ENCODE data around the gene TOMM7.
"Not testable (repeated sequence)": the region's sequence is repeated elsewhere in the genome, so short reads cannot be mapped to it uniquely, and the experiment has no call there.

Gene TOMM7

DNA sequence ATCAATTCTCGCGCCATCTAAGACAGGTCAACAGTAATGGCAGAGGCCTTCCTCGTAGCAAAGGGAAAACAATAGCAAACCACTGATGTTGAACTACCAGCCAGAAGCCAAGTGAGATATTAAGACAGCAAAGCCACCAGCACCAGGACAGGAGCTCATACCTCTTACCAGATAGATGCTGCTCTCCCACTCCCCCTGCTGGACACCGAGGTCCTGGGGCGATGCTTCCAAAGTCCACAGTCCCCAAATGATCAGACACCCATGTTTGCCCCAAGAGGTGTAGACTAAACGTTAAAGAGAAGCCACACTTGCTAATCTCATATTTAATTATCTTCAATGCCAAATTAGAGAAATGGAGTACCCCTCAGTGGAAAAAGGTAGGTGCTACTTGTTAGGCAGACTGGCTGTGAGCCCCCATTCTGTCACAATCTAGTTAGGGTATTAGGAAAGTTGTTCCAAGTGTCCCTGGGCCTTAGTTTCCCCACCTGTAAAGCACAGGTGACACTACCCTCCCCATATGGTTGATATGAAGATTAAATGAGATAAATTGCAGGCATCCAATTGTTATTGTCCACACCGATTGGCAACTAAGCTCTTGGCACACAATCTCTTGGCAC lies 39.9 kb downstream of the TOMM7 start:
- no peaks in the 10 kb centered on the region for H3K27me3 ChIP-seq (ENCODE audit: insufficient read depth, low read length, poor library complexity, severe bottlenecking)

DNA sequence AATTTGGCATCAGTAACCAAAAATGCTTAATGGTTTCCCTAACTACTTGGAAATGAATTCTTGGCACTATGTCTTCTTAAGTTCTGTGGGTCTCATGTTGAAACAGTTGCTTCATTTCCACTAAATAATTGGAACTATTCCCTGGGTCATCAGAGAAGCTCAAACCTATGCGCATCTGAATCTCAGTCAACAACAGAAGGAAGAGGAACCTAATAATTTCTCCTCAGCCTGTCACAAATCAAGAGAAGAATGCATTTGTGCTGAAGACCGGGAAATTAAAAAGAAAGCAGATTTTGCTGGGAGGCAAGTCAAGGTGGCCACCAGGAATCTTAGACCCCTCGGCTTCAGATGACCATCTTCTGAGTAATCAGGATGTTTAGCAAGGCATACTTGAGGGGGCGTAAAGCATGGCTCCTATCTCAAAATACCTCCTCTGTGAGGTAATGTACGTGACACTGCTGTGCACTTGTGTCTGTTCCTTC lies 41.4 kb downstream of the TOMM7 start:
- H3K36me3 ChIP-seq (ENCODE audit: insufficient read depth, low read length), result no peaks in the 10 kb centered on the region
- no peak overlapping the region for H3K4me3 ChIP-seq (ENCODE audit: low read length, poor library complexity, severe bottlenecking)
- TF ChIP-seq EZH2phosphoT487 (IDR thresholded peaks at IDR 0.05; ENCODE audit: borderline replicate concordance), result no peak
- TF ChIP-seq, protein P1, sequence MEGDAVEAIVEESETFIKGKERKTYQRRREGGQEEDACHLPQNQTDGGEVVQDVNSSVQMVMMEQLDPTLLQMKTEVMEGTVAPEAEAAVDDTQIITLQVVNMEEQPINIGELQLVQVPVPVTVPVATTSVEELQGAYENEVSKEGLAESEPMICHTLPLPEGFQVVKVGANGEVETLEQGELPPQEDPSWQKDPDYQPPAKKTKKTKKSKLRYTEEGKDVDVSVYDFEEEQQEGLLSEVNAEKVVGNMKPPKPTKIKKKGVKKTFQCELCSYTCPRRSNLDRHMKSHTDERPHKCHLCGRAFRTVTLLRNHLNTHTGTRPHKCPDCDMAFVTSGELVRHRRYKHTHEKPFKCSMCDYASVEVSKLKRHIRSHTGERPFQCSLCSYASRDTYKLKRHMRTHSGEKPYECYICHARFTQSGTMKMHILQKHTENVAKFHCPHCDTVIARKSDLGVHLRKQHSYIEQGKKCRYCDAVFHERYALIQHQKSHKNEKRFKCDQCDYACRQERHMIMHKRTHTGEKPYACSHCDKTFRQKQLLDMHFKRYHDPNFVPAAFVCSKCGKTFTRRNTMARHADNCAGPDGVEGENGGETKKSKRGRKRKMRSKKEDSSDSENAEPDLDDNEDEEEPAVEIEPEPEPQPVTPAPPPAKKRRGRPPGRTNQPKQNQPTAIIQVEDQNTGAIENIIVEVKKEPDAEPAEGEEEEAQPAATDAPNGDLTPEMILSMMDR (conservative IDR thresholded peaks at IDR 0.05; ENCODE audit: low read length), result no peak
- H3K79me2 ChIP-seq (ENCODE audit: insufficient read depth, low read length), result no peaks in the 10 kb centered on the region
- H3K9ac ChIP-seq (ENCODE audit: low read depth, low read length, poor library complexity, severe bottlenecking), result no peak overlapping the region
- H3K9me2 ChIP-seq (replicated peaks; ENCODE audit: low read depth, low read length), result no peaks in the 10 kb centered on the region
- H3F3A ChIP-seq (ENCODE audit: low read depth), result no peaks in the 10 kb centered on the region
- H3K27me3 ChIP-seq (ENCODE audit: insufficient read depth, low read length, poor library complexity, severe bottlenecking), result no peaks in the 10 kb centered on the region
- H3K4me2 ChIP-seq (ENCODE audit: low read depth, low read length, poor library complexity, severe bottlenecking), result no peak overlapping the region
- no peaks in the 10 kb centered on the region for H3K4me1 ChIP-seq (ENCODE audit: insufficient read depth, low read length, poor library complexity, severe bottlenecking)
- no peaks in the 10 kb centered on the region for H3K9me3 ChIP-seq (ENCODE audit: insufficient read depth, low read depth, low read length)
- H2AFZ ChIP-seq (ENCODE audit: low read length), result no peak overlapping the region
- H4K20me1 ChIP-seq (ENCODE audit: insufficient read depth, low read length, poor library complexity, severe bottlenecking), result no peaks in the 10 kb centered on the region

More for the DNA sequence above, 39.9 kb downstream of the TOMM7 start:
- Histone ChIP-seq H3F3A (ENCODE audit: low read depth) (no peaks in the 10 kb centered on the region), H3K79me2 (ENCODE audit: insufficient read depth, low read length) (no peaks in the 10 kb centered on the region), H3K9me2 (replicated peaks; ENCODE audit: low read depth, low read length) (no peaks in the 10 kb centered on the region), H3K36me3 (ENCODE audit: insufficient read depth, low read length) (no peaks in the 10 kb centered on the region), H3K9me3 (ENCODE audit: insufficient read depth, low read depth, low read length) (no peaks in the 10 kb centered on the region), H3K4me1 (ENCODE audit: insufficient read depth, low read length, poor library complexity, severe bottlenecking) (no peaks in the 10 kb centered on the region), H4K20me1 (ENCODE audit: insufficient read depth, low read length, poor library complexity, severe bottlenecking) (no peaks in the 10 kb centered on the region), H3K4me2 (ENCODE audit: low read depth, low read length, poor library complexity, severe bottlenecking) (no peak overlapping the region), H2AFZ (ENCODE audit: low read length) (no peak overlapping the region), H3K4me3 (ENCODE audit: low read length, poor library complexity, severe bottlenecking) (no peak overlapping the region), H3K9ac (ENCODE audit: low read depth, low read length, poor library complexity, severe bottlenecking) (no peak overlapping the region)
- TF ChIP-seq, protein P1 (conservative IDR thresholded peaks at IDR 0.05; ENCODE audit: low read length), result peak; percentile 97
- TF ChIP-seq EZH2phosphoT487 (IDR thresholded peaks at IDR 0.05; ENCODE audit: borderline replicate concordance), result no peak

DNA sequence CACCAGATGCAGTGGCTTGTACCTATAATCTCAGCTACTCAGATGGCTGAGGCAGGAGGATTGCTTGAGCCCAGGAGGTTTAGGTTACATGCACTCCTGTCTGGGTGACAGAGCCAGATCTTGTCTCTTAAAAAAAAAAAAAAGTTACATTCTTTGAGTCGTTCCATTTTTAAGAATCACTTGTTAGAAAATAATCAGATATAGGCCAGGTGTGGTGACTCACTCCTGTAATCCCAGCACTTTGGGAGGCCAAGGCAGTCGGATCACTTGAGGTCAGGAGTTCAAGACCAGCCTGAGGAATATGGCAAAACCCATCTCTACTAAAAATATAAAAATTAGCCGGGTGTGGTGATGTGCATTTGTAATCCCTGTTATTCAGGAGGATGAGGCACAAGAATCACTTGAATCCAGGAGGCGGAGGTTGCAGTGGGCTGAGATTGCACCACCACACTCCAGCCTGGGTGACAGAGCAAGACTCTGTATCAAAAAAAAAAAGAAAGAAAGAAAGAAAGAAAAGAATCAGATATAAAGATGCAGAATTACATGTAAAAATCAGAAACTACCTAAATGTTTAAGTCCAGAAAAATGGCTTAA lies 42.8 kb downstream of the TOMM7 start:
- not testable (repeated sequence) for H3F3A ChIP-seq (ENCODE audit: low read depth); H4K20me1 ChIP-seq (ENCODE audit: insufficient read depth, low read length, poor library complexity, severe bottlenecking); H3K4me1 ChIP-seq (ENCODE audit: insufficient read depth, low read length, poor library complexity, severe bottlenecking); H2AFZ ChIP-seq (ENCODE audit: low read length); H3K79me2 ChIP-seq (ENCODE audit: insufficient read depth, low read length); H3K9me2 ChIP-seq (replicated peaks; ENCODE audit: low read depth, low read length); H3K9ac ChIP-seq (ENCODE audit: low read depth, low read length, poor library complexity, severe bottlenecking); H3K9me3 ChIP-seq (ENCODE audit: insufficient read depth, low read depth, low read length); H3K4me2 ChIP-seq (ENCODE audit: low read depth, low read length, poor library complexity, severe bottlenecking); H3K4me3 ChIP-seq (ENCODE audit: low read length, poor library complexity, severe bottlenecking); H3K27me3 ChIP-seq (ENCODE audit: insufficient read depth, low read length, poor library complexity, severe bottlenecking); H3K36me3 ChIP-seq (ENCODE audit: insufficient read depth, low read length)

DNA sequence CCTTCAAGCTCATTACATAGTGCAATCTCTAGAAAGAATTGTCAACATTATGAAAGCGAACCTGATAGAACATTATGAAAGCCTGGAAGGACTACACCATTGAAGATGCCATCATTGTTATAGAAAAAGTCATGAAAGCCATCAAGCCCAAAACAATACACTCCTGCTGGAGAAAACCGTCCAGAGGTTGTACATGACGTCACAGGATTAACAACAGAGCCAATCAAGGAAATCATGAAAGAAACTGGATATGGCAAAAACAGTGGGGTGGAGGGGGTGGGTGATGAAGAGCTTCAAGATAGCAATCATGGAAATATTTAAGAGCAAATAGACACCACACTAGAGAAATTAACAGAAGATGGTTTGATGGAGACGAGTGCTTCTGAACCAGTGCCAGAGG lies 45.7 kb downstream of the TOMM7 start:
- Histone ChIP-seq H3K79me2 (ENCODE audit: insufficient read depth, low read length) (no peaks in the 10 kb centered on the region), H3K27me3 (ENCODE audit: insufficient read depth, low read length, poor library complexity, severe bottlenecking) (no peaks in the 10 kb centered on the region), H3F3A (ENCODE audit: low read depth) (no peaks in the 10 kb centered on the region), H3K9me3 (ENCODE audit: insufficient read depth, low read depth, low read length) (no peaks in the 10 kb centered on the region), H3K36me3 (ENCODE audit: insufficient read depth, low read length) (no peaks in the 10 kb centered on the region), H2AFZ (ENCODE audit: low read length) (no peak overlapping the region), H3K4me1 (ENCODE audit: insufficient read depth, low read length, poor library complexity, severe bottlenecking) (no peaks in the 10 kb centered on the region), H3K4me3 (ENCODE audit: low read length, poor library complexity, severe bottlenecking) (no peak overlapping the region), H3K4me2 (ENCODE audit: low read depth, low read length, poor library complexity, severe bottlenecking) (no peak overlapping the region), H4K20me1 (ENCODE audit: insufficient read depth, low read length, poor library complexity, severe bottlenecking) (no peaks in the 10 kb centered on the region), H3K9me2 (replicated peaks; ENCODE audit: low read depth, low read length) (no peaks in the 10 kb centered on the region), H3K9ac (ENCODE audit: low read depth, low read length, poor library complexity, severe bottlenecking) (no peak overlapping the region)
- TF ChIP-seq, protein P1 (conservative IDR thresholded peaks at IDR 0.05; ENCODE audit: low read length), result no peak
- no peak for TF ChIP-seq EZH2phosphoT487 (IDR thresholded peaks at IDR 0.05; ENCODE audit: borderline replicate concordance)
